Neural cell (in vitro differentiated cells): ENCODE data around the gene NPHP4.

Experiments used
- CTCF ChIP-seq: fragments of 450-650 bp; IDR thresholded peaks from 2 replicates; pipeline ENCODE4 v1.5.1; 2014; ENCODE audit warnings: antibody characterized with exemption, mild to moderate bottlenecking, moderate library complexity; ENCODE audit not compliant: poor library complexity, severe bottlenecking
- EZH2 ChIP-seq: fragments of 200-600, 300-800 bp; shearing (Covaris generic), sonication (generic); IDR thresholded peaks from 2 replicates; pipeline ENCODE4 v1.6.1; 2014; ENCODE audit warnings: antibody characterized with exemption, low read length, borderline replicate concordance, mild to moderate bottlenecking; ENCODE audit not compliant: insufficient read depth, poor library complexity, severe bottlenecking
- MXI1 ChIP-seq: fragments of 450-650 bp; conservative IDR thresholded peaks from 2 replicates; pipeline ENCODE4 v1.6.1; 2014; ENCODE audit warnings: antibody characterized with exemption, mild to moderate bottlenecking; ENCODE audit not compliant: poor library complexity, severe bottlenecking
- POLR2AphosphoS5 ChIP-seq: IDR thresholded peaks from 2 replicates; pipeline ENCODE4 v1.6.1; 2012
- RAD21 ChIP-seq: fragments of 450-650 bp; conservative IDR thresholded peaks from 2 replicates; pipeline ENCODE4 v1.6.1; 2014; ENCODE audit warnings: antibody characterized with exemption, mild to moderate bottlenecking, moderate library complexity
- TAF1 ChIP-seq: IDR thresholded peaks from 2 replicates; pipeline ENCODE4 v1.6.1; 2012; ENCODE audit warnings: low read depth
- TF ChIP-seq, protein P1 (sequence below): IDR thresholded peaks from 2 replicates; pipeline ENCODE4 v1.6.1; 2012; ENCODE audit warnings: borderline replicate concordance

DNA sequence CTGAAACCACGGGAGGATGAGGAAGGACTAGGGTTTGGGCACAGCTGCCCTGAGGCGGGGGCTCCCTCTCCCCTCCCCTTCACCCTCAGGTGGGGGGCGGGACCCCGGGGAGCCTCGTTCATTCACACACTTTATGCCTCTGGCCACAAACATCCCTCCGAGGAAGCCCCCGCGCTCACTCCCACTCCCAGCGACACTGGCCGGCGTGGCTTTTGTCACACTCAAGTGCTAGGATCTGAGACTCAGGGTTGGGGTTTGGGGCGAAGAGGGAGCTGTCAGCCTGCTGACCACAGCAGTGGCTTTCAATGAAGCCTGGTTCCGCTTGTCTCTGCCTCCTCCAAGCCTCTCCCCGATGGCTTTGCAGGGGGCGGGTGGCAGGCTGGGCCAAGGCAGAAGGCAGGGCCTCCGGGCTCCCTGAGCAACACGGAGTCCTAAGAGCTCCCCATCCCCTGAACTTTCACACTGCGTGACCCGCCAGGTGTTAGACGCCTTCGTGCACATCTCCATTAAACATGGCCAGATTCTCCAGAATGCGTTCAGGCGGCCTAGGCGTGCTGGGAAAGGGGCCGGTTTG, 178.1 kb downstream of the NPHP4 start:
- no peak for TF ChIP-seq CTCF
- TF ChIP-seq POLR2AphosphoS5: no peak
- TF ChIP-seq EZH2: no peak
- TF ChIP-seq RAD21: no peak
- TF ChIP-seq, protein P1, sequence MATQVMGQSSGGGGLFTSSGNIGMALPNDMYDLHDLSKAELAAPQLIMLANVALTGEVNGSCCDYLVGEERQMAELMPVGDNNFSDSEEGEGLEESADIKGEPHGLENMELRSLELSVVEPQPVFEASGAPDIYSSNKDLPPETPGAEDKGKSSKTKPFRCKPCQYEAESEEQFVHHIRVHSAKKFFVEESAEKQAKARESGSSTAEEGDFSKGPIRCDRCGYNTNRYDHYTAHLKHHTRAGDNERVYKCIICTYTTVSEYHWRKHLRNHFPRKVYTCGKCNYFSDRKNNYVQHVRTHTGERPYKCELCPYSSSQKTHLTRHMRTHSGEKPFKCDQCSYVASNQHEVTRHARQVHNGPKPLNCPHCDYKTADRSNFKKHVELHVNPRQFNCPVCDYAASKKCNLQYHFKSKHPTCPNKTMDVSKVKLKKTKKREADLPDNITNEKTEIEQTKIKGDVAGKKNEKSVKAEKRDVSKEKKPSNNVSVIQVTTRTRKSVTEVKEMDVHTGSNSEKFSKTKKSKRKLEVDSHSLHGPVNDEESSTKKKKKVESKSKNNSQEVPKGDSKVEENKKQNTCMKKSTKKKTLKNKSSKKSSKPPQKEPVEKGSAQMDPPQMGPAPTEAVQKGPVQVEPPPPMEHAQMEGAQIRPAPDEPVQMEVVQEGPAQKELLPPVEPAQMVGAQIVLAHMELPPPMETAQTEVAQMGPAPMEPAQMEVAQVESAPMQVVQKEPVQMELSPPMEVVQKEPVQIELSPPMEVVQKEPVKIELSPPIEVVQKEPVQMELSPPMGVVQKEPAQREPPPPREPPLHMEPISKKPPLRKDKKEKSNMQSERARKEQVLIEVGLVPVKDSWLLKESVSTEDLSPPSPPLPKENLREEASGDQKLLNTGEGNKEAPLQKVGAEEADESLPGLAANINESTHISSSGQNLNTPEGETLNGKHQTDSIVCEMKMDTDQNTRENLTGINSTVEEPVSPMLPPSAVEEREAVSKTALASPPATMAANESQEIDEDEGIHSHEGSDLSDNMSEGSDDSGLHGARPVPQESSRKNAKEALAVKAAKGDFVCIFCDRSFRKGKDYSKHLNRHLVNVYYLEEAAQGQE: no peak
- TF ChIP-seq TAF1: no peak
- TF ChIP-seq MXI1: no peak
